B cell (primary cell): Measurements from ENCODE around the gene KLHL35. TPM values are rescaled to one million over a fixed set of nuclear protein-coding genes. Genes with fewer than 3 reads are reported as not detected.

Experiments
- ATAC-seq: fragments of 200-7000 bp; cut with Tn5 transposase; one replicate; pipeline ENCODE4 v1.10.0; 2021; ENCODE audit warnings: low read depth, mild to moderate bottlenecking, moderate number of reproducible peaks, moderate library complexity
- CTCF ChIA-PET: fragments of 350-600 bp; sonication (Branson Sonifier 250); formaldehyde crosslinking; loops from one replicate; lab custom pipeline; 2021; ENCODE audit warnings: antibody characterized with exemption, inconsistent platforms; lab: Charles Lee
- POLR2A ChIA-PET: fragments of 350-600 bp; sonication (Branson Sonifier 250); formaldehyde crosslinking; loops from one replicate; lab custom pipeline; 2021; ENCODE audit warnings: antibody characterized with exemption; lab: Charles Lee
- DNase-seq: peaks from one replicate; pipeline ENCODE4 v3.0.0; 2013
- H2AFZ ChIP-seq: 2 replicates; pipeline ENCODE4 v1.6.1; 2012; ENCODE audit warnings: mild to moderate bottlenecking, low read depth, low read length; ENCODE audit not compliant: insufficient read depth, poor library complexity, severe bottlenecking
- H3K27ac ChIP-seq, 2 donors: 1 replicate in 1 of 2; 2 replicates in 1 of 2; pipeline ENCODE4 v1.5.1; 2012 to 2013; ENCODE audit warnings: low read length in 2 of 2, mild to moderate bottlenecking in 2 of 2, moderate library complexity in 1 of 2
- H3K27me3 ChIP-seq, 4 experiments: fragments of 200-600 bp in 1 of 4; sonication (generic) in 1 of 4; replicated peaks in 1 of 4; 1 replicate in 2 of 4; 2 replicates in 2 of 4; pipeline versions ENCODE4 v1.6.1 to v1.7.0; 2013 to 2016; ENCODE audit warnings: low read length in 3 of 4, mild to moderate bottlenecking in 2 of 4, mixed read lengths in 1 of 4, moderate library complexity in 1 of 4; ENCODE audit not compliant: insufficient read depth in 4 of 4, control insufficient read depth in 3 of 4; ENCODE audit errors: control extremely low read depth in 1 of 4
- H3K36me3 ChIP-seq, 2 experiments: replicated peaks in 1 of 2; 1 replicate in 1 of 2; 2 replicates in 1 of 2; pipeline versions ENCODE4 v1.6.1 to v1.7.1; 2013; ENCODE audit warnings: low read length in 1 of 2; ENCODE audit not compliant: insufficient read depth in 2 of 2, control insufficient read depth in 1 of 2; ENCODE audit errors: control extremely low read depth in 1 of 2, extremely low read depth in 1 of 2
- H3K4me1 ChIP-seq, 2 donors: fragments of 200-600 bp in 1 of 2; sonication (generic) in 1 of 2; 1 replicate in 1 of 2; 2 replicates in 1 of 2; pipeline versions ENCODE4 v1.5.1 to v1.6.1; 2013 to 2017; ENCODE audit warnings: low read length in 2 of 2; ENCODE audit not compliant: control insufficient read depth in 2 of 2, insufficient read depth in 2 of 2
- H3K4me2 ChIP-seq: replicated peaks from 2 replicates; pipeline ENCODE3; 2012; ENCODE audit warnings: mild to moderate bottlenecking, low read depth, low read length; ENCODE audit not compliant: poor library complexity, severe bottlenecking
- H3K4me3 ChIP-seq, 5 experiments: fragments of 200-600 bp in 1 of 5; sonication (generic) in 1 of 5; 1 replicate in 3 of 5; 2 replicates in 2 of 5; pipeline versions ENCODE4 v1.5.1 to v1.7.0; 2011 to 2016; ENCODE audit warnings: low read length in 4 of 5, mild to moderate bottlenecking in 4 of 5, low read depth in 2 of 5, control low read depth in 1 of 5, moderate library complexity in 1 of 5; ENCODE audit not compliant: insufficient read depth in 1 of 5; ENCODE audit errors: control extremely low read depth in 1 of 5, extremely low read depth in 1 of 5
- H3K79me2 ChIP-seq: fragments of 200-600 bp; sonication (generic); one replicate; pipeline ENCODE4 v1.6.0; 2016; ENCODE audit warnings: low read length; ENCODE audit not compliant: control insufficient read depth, insufficient read depth
- H3K9ac ChIP-seq: fragments of 200-600 bp; sonication (generic); 2 replicates; pipeline ENCODE4 v1.6.1; 2017; ENCODE audit warnings: mild to moderate bottlenecking, low read length, moderate library complexity
- H3K9me3 ChIP-seq, 3 donors: one replicate each; pipeline versions ENCODE4 v1.6.1 to v1.7.1; 2013; ENCODE audit warnings: low read length in 2 of 3; ENCODE audit not compliant: control insufficient read depth in 2 of 3, insufficient read depth in 1 of 3; ENCODE audit errors: control extremely low read depth in 1 of 3
- H4K20me1 ChIP-seq: 2 replicates; pipeline ENCODE4 v1.6.0; 2012; ENCODE audit warnings: mild to moderate bottlenecking, low read length; ENCODE audit not compliant: insufficient read depth, control insufficient read depth, poor library complexity, severe bottlenecking
- H3K27ac Mint-ChIP-seq: one replicate; pipeline ENCODE4 v1.8.0; 2021; ENCODE audit warnings: mixed read lengths
- H3K27me3 Mint-ChIP-seq: one replicate; pipeline ENCODE4 v1.8.0; 2021; ENCODE audit warnings: mixed read lengths
- H3K4me1 Mint-ChIP-seq: one replicate; pipeline ENCODE4 v1.8.0; 2021; ENCODE audit warnings: mixed read lengths
- H3K4me3 Mint-ChIP-seq: one replicate; pipeline ENCODE4 v1.8.0; 2021; ENCODE audit warnings: mixed read lengths
- H3K9me3 Mint-ChIP-seq: one replicate; pipeline ENCODE4 v1.8.0; 2022; ENCODE audit warnings: mixed read lengths; ENCODE audit not compliant: insufficient read depth
- CTCF ChIP-seq: fragments of 200-600 bp; IDR thresholded peaks from one replicate; pipeline ENCODE4 v1.8.0; 2022; ENCODE audit warnings: antibody characterized with exemption, mild to moderate bottlenecking
- EZH2 ChIP-seq: IDR thresholded peaks from 2 replicates; pipeline ENCODE4 v1.6.1; 2012; ENCODE audit warnings: borderline replicate concordance, low read depth, mild to moderate bottlenecking, moderate library complexity, low read length; ENCODE audit not compliant: insufficient read depth, poor library complexity, severe bottlenecking
- WGBS: methylation state at CpG from one replicate; pipeline ENCODE4 v1.1.5; 2013; ENCODE audit warnings: missing lambda C conversion rate; ENCODE audit not compliant: insufficient coverage; 5-methylcytosine and 5-hydroxymethylcytosine counted together
- intact Hi-C: fragments of 100-400 bp; cut with micrococcal nuclease; formaldehyde crosslinking; loops from one replicate; pipeline ENCODE4 v1.10.0; 2022
- polyA plus RNA-seq: library from polyadenylated mRNA; depleted of rRNA; stranded (reverse); fragments of >200 nt; gene quantifications from 2 replicates; pipeline ENCODE4 v1.2.3, GENCODE V29; 2012
- total RNA-seq, 2 donors: library from RNA; stranded (reverse); fragments of 120-200 nt in 1 of 2; gene quantifications; 1 replicate in 1 of 2; 2 replicates in 1 of 2; pipeline versions ENCODE4 v1.2.3 to v1.2.4, GENCODE V29; 2013 to 2022

KLHL35 gene
- total and polyA plus RNA-seq, 2 donors (not counting 1 experiment from before 2014, with no cell fraction given) = 0.55 to 0.59 TPM

DNA sequence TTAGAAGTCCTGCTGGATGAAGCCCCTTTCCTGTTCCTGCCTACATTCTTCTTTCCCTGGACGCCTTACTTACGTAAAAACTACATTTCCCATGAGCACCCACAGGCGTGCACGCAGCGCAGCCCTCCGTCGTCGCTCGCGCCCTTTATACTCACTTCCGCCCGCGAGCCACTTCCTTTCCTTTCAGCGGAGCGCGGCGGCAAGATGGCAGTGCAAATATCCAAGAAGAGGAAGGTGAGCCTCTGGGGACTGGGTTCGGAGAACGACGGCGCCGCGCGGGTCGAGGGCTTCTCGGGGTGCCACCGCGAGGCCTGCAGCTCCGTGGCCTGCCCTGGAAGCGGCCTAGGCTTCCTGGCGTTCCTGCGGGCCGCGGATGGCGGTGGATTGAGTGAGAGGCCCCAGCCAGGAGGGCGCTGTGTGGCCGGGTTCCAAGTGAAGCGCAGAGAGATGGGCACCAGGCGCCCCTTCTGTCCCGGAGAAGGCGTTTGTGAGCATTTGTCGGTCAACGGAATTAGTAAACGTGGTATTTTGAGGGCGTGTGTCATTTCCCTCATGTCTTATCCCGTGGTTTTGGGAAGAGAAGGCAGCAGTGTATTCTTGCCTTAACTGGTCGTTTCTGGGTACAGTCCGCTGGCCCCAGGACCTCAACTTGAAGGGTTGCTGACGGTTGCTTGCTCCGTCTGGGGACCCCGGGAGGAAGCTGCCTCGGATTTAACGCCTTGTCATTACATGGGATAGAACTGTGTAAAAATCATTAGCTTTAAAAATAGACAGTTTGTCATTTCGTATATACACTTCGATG lies 33.5 kb downstream of the KLHL35 start, which contains the start of gene RPS3:
TSS of gene RPS3 (plus strand) at position 175 of the 802 bp plus-strand sequence. CDS start at position 205, 30 bp downstream.
- H3K9me3 Mint-ChIP-seq = no peaks in the 10 kb centered on the region
- peak within 1 kb of the TSS; percentile 88 for H3K4me3 Mint-ChIP-seq
- under 1% methylated on average over 48 of the region's 55 CpGs for WGBS
- Histone ChIP-seq H3K4me3 (peak within 1 kb of the TSS; percentile 71 to 96 (median 76)), H3K9me3 (no peaks in the 10 kb centered on the region), H4K20me1 (peaks cover 45% of the 10 kb centered on the region), H3K4me2 (peak within 1 kb of the TSS; percentile 74), H3K79me2 (peaks cover 20% of the 10 kb centered on the region), H3K36me3 (peaks cover 15 to 41% of the 10 kb centered on the region in 2 experiments), H3K27ac (peak within 1 kb of the TSS; percentile 85 to 87), H3K9ac (peak within 1 kb of the TSS; percentile 79), H3K4me1 (peaks cover 20 to 29% of the 10 kb centered on the region in 2 donors), H2AFZ (peak within 1 kb of the TSS; percentile 74), H3K27me3 (no peaks in the 10 kb centered on the region)
- ATAC-seq (peak; percentile 94), DNase-seq (peak; percentile 94)
- peak within 1 kb of the TSS; percentile 95 for H3K27ac Mint-ChIP-seq
- H3K4me1 Mint-ChIP-seq = peaks cover 41% of the 10 kb centered on the region
- CTCF ChIA-PET = interaction anchor here (1.1 to 2.1 kb wide), 7 partner anchors 9 to 135 kb away, joined by 3 to 7 read pairs (median 4); partner anchors contain the start of gene GDPD5
- intact Hi-C loops = loop anchor here (1.0 to 10.0 kb wide), 4 partner anchors 11 to 835 kb away; no protein-coding TSS in a partner anchor
- TF ChIP-seq CTCF = peak; percentile 29
- no peak for TF ChIP-seq EZH2
- peaks cover 7% of the 10 kb centered on the region for H3K27me3 Mint-ChIP-seq
- POLR2A ChIA-PET = interaction anchor here (0.6 to 1.3 kb wide), 2 partner anchors 11 to 105 kb away, joined by 3 to 4 read pairs; no protein-coding TSS in a partner anchor
